PC-9 (cell line): ENCODE data around the gene SRC. TPM values are rescaled to one million over a fixed set of nuclear protein-coding genes. Genes with fewer than 3 reads are reported as not detected.

Experiments
- BruUV-seq: library from RNA; stranded (reverse); fragments of 400-500 nt; replicated peaks from 2 replicates; lab custom pipeline; 2021; lab: Mats Ljungman, UMichigan
- CTCF ChIA-PET: fragments of 300-600 bp; sonication (Branson Sonifier 250); formaldehyde crosslinking; loops from one replicate; lab custom pipeline; 2022; ENCODE audit warnings: antibody characterized with exemption; lab: Charles Lee
- POLR2A ChIA-PET: fragments of 300-600 bp; sonication (Branson Sonifier 250); formaldehyde crosslinking; loops from one replicate; lab custom pipeline; 2022; ENCODE audit warnings: antibody characterized with exemption; ENCODE audit not compliant: unreplicated experiment; lab: Charles Lee
- DNase-seq, 2 experiments: peaks; one replicate each; pipeline versions ENCODE4 v3.0.0 to v3.0.0-alpha.2; 2015 to 2022; ENCODE audit warnings: mixed read lengths in 1 of 2
- H2AFZ ChIP-seq: fragments of 200-600 bp; sonication (generic); 2 replicates; pipeline ENCODE4 v1.8.1; 2017; ENCODE audit warnings: antibody characterized with exemption
- H3F3A ChIP-seq: fragments of 200-600 bp; sonication (generic); 2 replicates; pipeline ENCODE4 v1.8.1; 2017; ENCODE audit warnings: antibody characterized with exemption, mild to moderate bottlenecking, low read depth; ENCODE audit not compliant: insufficient read depth
- H3K27ac ChIP-seq: fragments of 200-600 bp; sonication (generic); 2 replicates; pipeline ENCODE4 v1.6.1; 2016; ENCODE audit warnings: mixed run types
- H3K27me3 ChIP-seq: fragments of 200-600 bp; sonication (generic); 2 replicates; pipeline ENCODE4 v1.6.1; 2016; ENCODE audit warnings: low read depth, mixed run types; ENCODE audit not compliant: insufficient read depth
- H3K36me3 ChIP-seq: fragments of 200-600 bp; sonication (generic); 2 replicates; pipeline ENCODE4 v1.6.1; 2016; ENCODE audit warnings: low read depth, mixed run types
- H3K4me1 ChIP-seq: fragments of 200-600 bp; sonication (generic); replicated peaks from 2 replicates; pipeline ENCODE4 v1.6.1; 2016; ENCODE audit warnings: mixed run types; ENCODE audit not compliant: insufficient read depth
- H3K4me2 ChIP-seq: fragments of 200-600 bp; sonication (generic); 2 replicates; pipeline ENCODE4 v1.6.1; 2017; ENCODE audit warnings: mixed run types
- H3K4me3 ChIP-seq: fragments of 200-600 bp; sonication (generic); 2 replicates; pipeline ENCODE4 v1.6.1; 2016; ENCODE audit warnings: mixed run types
- H3K79me2 ChIP-seq: fragments of 200-600 bp; sonication (generic); 2 replicates; pipeline ENCODE4 v1.6.1; 2017; ENCODE audit warnings: low read depth, mixed run types
- H3K9me2 ChIP-seq: fragments of 200-600 bp; sonication (generic); 2 replicates; pipeline ENCODE4 v1.8.1; 2017; ENCODE audit warnings: mild to moderate bottlenecking; ENCODE audit not compliant: insufficient read depth
- H3K9me3 ChIP-seq: fragments of 200-600 bp; sonication (generic); 2 replicates; pipeline ENCODE4 v1.8.1; 2016; ENCODE audit warnings: low read depth; ENCODE audit not compliant: insufficient read depth
- H4K20me1 ChIP-seq: fragments of 200-600 bp; sonication (generic); 2 replicates; pipeline ENCODE4 v1.8.1; 2017; ENCODE audit not compliant: insufficient read depth
- CTCF ChIP-seq: fragments of 200-600 bp; sonication (generic); conservative IDR thresholded peaks from 2 replicates; pipeline ENCODE4 v1.6.1; 2017; ENCODE audit warnings: mixed run types, antibody characterized with exemption, mild to moderate bottlenecking, moderate library complexity
- EZH2 ChIP-seq: fragments of 200-600 bp; sonication (generic); IDR thresholded peaks from 2 replicates; pipeline ENCODE4 v1.8.0; 2017; ENCODE audit warnings: antibody characterized with exemption, low read depth
- intact Hi-C: fragments of 100-400 bp; cut with micrococcal nuclease; formaldehyde crosslinking; loops from one replicate; pipeline ENCODE4 v1.10.0; 2022; ENCODE audit not compliant: unreplicated experiment
- total RNA-seq: library from RNA; stranded (reverse); gene quantifications from 2 replicates; pipeline ENCODE4 v1.2.3, GENCODE V29; 2021

Gene SRC
- total RNA-seq, 1 experiment from 2014 or later, result 58.4 TPM

DNA sequence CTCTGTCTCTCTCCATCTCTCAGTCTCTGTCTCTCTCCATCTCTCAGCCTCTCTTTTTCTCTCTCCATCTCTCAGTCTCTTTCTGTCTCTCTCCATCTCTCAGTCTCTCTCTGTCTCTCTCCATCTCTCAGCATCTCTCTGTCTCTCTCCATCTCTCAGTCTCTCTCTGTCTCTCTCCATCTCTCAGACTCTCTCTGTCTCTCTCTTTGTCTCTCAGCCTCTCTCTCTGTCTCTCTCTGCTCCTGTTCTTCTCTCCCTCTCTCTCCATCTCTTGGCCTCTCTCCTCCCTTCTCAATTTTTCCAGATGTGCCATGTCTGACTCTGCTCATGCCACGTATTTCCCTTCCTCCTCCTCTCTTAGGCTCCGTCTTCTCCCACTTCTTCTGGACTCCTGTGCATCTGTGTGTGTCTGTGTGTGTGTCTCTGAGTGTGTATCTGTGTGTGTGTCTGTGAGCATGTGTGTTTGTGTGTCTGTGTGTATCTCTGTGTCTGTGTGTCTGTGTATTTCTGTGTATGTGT, 72.7 kb downstream of the SRC start:
- Histone ChIP-seq H3K27ac (no peak overlapping the region), H3K79me2 (no peaks in the 10 kb centered on the region), H3K4me2 (no peak overlapping the region), H3K36me3 (no peaks in the 10 kb centered on the region), H3K9me2 (no peaks in the 10 kb centered on the region), H3K27me3 (peaks cover 99% of the 10 kb centered on the region), H3F3A (no peaks in the 10 kb centered on the region), H3K4me3 (no peak overlapping the region), H4K20me1 (peaks cover 5% of the 10 kb centered on the region; the same call in 1 of the 2 replicates), H3K9me3 (no peaks in the 10 kb centered on the region), H2AFZ (no peak overlapping the region), H3K4me1 (no peaks in the 10 kb centered on the region)
- CTCF ChIA-PET, result no interaction called here
- intact Hi-C loops, result no loop called here
- BruUV-seq, result no TSS peak
- no peak for DNase-seq
- POLR2A ChIA-PET, result no interaction called here
- no peak for TF ChIP-seq CTCF
- no peak for TF ChIP-seq EZH2

GRCh38 chr20:37419307-37419706, 73.4 kb downstream of the SRC start:
- Histone ChIP-seq H3K4me1 (no peaks in the 10 kb centered on the region), H3K27ac (no peak overlapping the region), H3F3A (no peaks in the 10 kb centered on the region), H3K9me2 (no peaks in the 10 kb centered on the region), H3K9me3 (no peaks in the 10 kb centered on the region), H3K4me3 (no peak overlapping the region), H2AFZ (no peak overlapping the region), H3K27me3 (peaks cover 100% of the 10 kb centered on the region), H4K20me1 (peaks cover 5% of the 10 kb centered on the region; the same call in 1 of the 2 replicates), H3K36me3 (no peaks in the 10 kb centered on the region), H3K4me2 (no peak overlapping the region), H3K79me2 (no peaks in the 10 kb centered on the region)
- DNase-seq, result no peak
- BruUV-seq, result no TSS peak
- intact Hi-C loops, result no loop called here
- ChIA-PET POLR2A (no interaction called here), CTCF (no interaction called here)
- TF ChIP-seq EZH2 (no peak), CTCF (no peak)

DNA sequence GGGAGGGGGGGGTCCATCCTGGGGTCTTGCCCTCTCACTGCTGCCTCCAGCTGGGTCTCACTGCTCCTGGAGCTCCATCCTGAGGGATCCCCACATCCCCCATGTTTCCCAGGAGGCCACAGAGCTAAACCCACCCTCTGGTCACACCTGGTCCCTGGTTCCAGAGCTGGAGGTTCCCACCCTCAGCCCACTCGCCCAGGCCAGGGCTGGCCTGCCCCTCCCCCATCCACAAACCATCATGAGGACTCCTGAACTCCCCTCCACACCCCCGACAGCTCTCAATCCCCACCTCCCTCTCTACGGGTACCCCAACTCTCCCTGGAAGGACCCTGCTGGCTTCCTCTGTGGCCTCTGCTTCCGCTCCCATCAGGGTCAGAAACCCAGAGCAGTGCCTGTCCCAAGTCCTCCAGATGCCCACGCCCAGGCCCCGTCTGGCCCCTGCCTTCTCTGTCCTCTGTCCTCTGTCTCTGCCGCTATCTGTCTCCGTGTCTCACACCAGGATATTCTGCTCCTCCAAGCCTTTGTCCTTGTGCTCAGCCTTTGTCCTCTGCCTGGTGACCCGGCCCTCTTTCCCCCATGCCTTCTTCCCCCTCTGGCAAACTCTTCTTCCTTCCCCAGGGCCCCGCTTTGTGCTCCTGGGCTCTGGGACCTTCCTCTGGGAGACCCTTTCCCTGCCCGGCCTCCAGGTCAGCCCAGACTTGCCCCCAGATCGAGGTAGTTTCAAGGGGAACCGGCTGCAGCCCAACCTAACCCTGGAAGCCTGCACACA, 74.0 kb downstream of the SRC start:
- CTCF ChIA-PET, result no interaction called here
- Histone ChIP-seq H3K27ac (no peak overlapping the region), H3K4me1 (no peaks in the 10 kb centered on the region), H3K9me2 (no peaks in the 10 kb centered on the region), H2AFZ (no peak overlapping the region), H3K9me3 (no peaks in the 10 kb centered on the region), H3F3A (no peaks in the 10 kb centered on the region), H3K4me2 (no peak overlapping the region), H3K36me3 (no peaks in the 10 kb centered on the region), H3K27me3 (peaks cover 98% of the 10 kb centered on the region), H3K79me2 (no peaks in the 10 kb centered on the region), H3K4me3 (no peak overlapping the region), H4K20me1 (peaks cover 5% of the 10 kb centered on the region; the same call in 1 of the 2 replicates)
- no peak for DNase-seq
- BruUV-seq, result no TSS peak
- intact Hi-C loops, result no loop called here
- POLR2A ChIA-PET, result no interaction called here
- TF ChIP-seq EZH2 (no peak), CTCF (no peak)
